Mesenchymal stem cell (in vitro differentiated cells and primary cell): Measurements from ENCODE around the gene LRRC37B.
"Not testable (repeated sequence)": the region's sequence is repeated elsewhere in the genome, so short reads cannot be mapped to it uniquely, and the experiment has no call there.

Experiments used
- DNase-seq: peaks from one replicate; pipeline ENCODE4 v3.0.0-alpha.2; 2013
- H2AFZ ChIP-seq: one replicate; pipeline ENCODE4 v1.6.1; 2013; ENCODE audit warnings: low read depth, mild to moderate bottlenecking, control low read depth, inconsistent platforms, low read length, moderate library complexity
- H2AK5ac ChIP-seq: 2 replicates; pipeline ENCODE4 v1.6.1; 2013; ENCODE audit warnings: low read length, moderate library complexity, mild to moderate bottlenecking, inconsistent platforms; ENCODE audit not compliant: severe bottlenecking
- H2BK120ac ChIP-seq: one replicate; pipeline ENCODE4 v1.6.1; 2013; ENCODE audit warnings: low read depth, mild to moderate bottlenecking, inconsistent platforms, low read length, moderate library complexity
- H2BK12ac ChIP-seq, 2 experiments: one replicate each; pipeline ENCODE4 v1.6.1; 2013; ENCODE audit warnings: inconsistent platforms in 2 of 2, low read length in 2 of 2, mild to moderate bottlenecking in 2 of 2, moderate library complexity in 2 of 2, control low read depth in 1 of 2
- H2BK15ac ChIP-seq: one replicate; pipeline ENCODE4 v1.6.1; 2013; ENCODE audit warnings: mild to moderate bottlenecking, low read depth, inconsistent platforms; ENCODE audit not compliant: poor library complexity, severe bottlenecking
- H2BK5ac ChIP-seq: 2 replicates; pipeline ENCODE4 v1.6.1; 2013; ENCODE audit warnings: low read depth, mild to moderate bottlenecking, low read length, control low read depth, inconsistent platforms; ENCODE audit not compliant: poor library complexity, severe bottlenecking
- H3K14ac ChIP-seq, 2 experiments: one replicate each; pipeline ENCODE4 v1.6.1; 2013; ENCODE audit warnings: inconsistent platforms in 2 of 2, low read length in 2 of 2, control low read depth in 1 of 2, mild to moderate bottlenecking in 1 of 2, moderate library complexity in 1 of 2
- H3K18ac ChIP-seq, 2 experiments: one replicate each; pipeline ENCODE4 v1.6.1; 2013; ENCODE audit warnings: inconsistent platforms in 2 of 2, low read length in 2 of 2, control low read depth in 1 of 2, low read depth in 1 of 2, mild to moderate bottlenecking in 1 of 2
- H3K23ac ChIP-seq, 2 experiments: one replicate each; pipeline ENCODE4 v1.6.1; 2013; ENCODE audit warnings: inconsistent platforms in 2 of 2, low read length in 2 of 2, mild to moderate bottlenecking in 2 of 2, moderate library complexity in 2 of 2, control low read depth in 1 of 2
- H3K27ac ChIP-seq: 2 replicates; pipeline ENCODE4 v1.5.1; 2013; ENCODE audit warnings: mild to moderate bottlenecking, moderate library complexity, low read length, control low read depth, inconsistent platforms; ENCODE audit not compliant: poor library complexity, severe bottlenecking
- H3K27me3 ChIP-seq, 2 experiments: 2 replicates each; pipeline versions ENCODE4 v1.6.1 to v1.7.0; 2013; ENCODE audit warnings: low read length in 2 of 2, mild to moderate bottlenecking in 2 of 2, moderate library complexity in 2 of 2, control low read depth in 1 of 2, inconsistent platforms in 1 of 2; ENCODE audit not compliant: control insufficient read depth in 1 of 2, insufficient read depth in 1 of 2
- H3K36me3 ChIP-seq, 2 experiments: 2 replicates each; pipeline versions ENCODE4 v1.6.1 to v1.7.0; 2013; ENCODE audit warnings: low read length in 2 of 2, control low read depth in 1 of 2, inconsistent platforms in 1 of 2, low read depth in 1 of 2, mild to moderate bottlenecking in 1 of 2; ENCODE audit not compliant: insufficient read depth in 2 of 2, control insufficient read depth in 1 of 2
- H3K4ac ChIP-seq, 2 experiments: one replicate each; pipeline ENCODE4 v1.6.1; 2013; ENCODE audit warnings: inconsistent platforms in 2 of 2, low read length in 2 of 2, mild to moderate bottlenecking in 2 of 2, moderate library complexity in 2 of 2, control low read depth in 1 of 2, low read depth in 1 of 2
- H3K4me1 ChIP-seq: 2 replicates; pipeline ENCODE4 v1.6.1; 2013; ENCODE audit warnings: low read depth, low read length, control low read depth; ENCODE audit not compliant: control insufficient read depth, insufficient read depth
- H3K4me2 ChIP-seq: 2 replicates; pipeline ENCODE4 v1.6.1; 2013; ENCODE audit warnings: low read length, mild to moderate bottlenecking, inconsistent platforms; ENCODE audit not compliant: poor library complexity, severe bottlenecking
- H3K4me3 ChIP-seq, 2 experiments: 2 replicates each; pipeline versions ENCODE4 v1.5.1 to v1.7.0; 2013; ENCODE audit warnings: low read length in 2 of 2, mild to moderate bottlenecking in 2 of 2, control low read depth in 1 of 2, low read depth in 1 of 2; ENCODE audit not compliant: insufficient read depth in 1 of 2
- H3K79me1 ChIP-seq: replicated peaks from 2 replicates; pipeline ENCODE4 v1.6.1; 2013; ENCODE audit warnings: mild to moderate bottlenecking, control low read depth, low read length, inconsistent platforms; ENCODE audit not compliant: poor library complexity, severe bottlenecking
- H3K9ac ChIP-seq: 2 replicates; pipeline ENCODE4 v1.7.0; 2013; ENCODE audit warnings: mild to moderate bottlenecking, low read length, moderate library complexity
- H3K9me3 ChIP-seq: 2 replicates; pipeline ENCODE4 v1.7.0; 2013; ENCODE audit warnings: mild to moderate bottlenecking, low read length; ENCODE audit not compliant: control insufficient read depth
- H4K8ac ChIP-seq: one replicate; pipeline ENCODE4 v1.6.1; 2013; ENCODE audit warnings: inconsistent platforms, mild to moderate bottlenecking, low read length, moderate library complexity
- H4K91ac ChIP-seq: one replicate; pipeline ENCODE4 v1.6.1; 2013; ENCODE audit warnings: mild to moderate bottlenecking, low read length, inconsistent platforms
- WGBS: methylation state at CpG from one replicate; pipeline ENCODE4 v1.1.7; 2013; ENCODE audit warnings: mixed read lengths; 5-methylcytosine and 5-hydroxymethylcytosine counted together

Gene LRRC37B

DNA sequence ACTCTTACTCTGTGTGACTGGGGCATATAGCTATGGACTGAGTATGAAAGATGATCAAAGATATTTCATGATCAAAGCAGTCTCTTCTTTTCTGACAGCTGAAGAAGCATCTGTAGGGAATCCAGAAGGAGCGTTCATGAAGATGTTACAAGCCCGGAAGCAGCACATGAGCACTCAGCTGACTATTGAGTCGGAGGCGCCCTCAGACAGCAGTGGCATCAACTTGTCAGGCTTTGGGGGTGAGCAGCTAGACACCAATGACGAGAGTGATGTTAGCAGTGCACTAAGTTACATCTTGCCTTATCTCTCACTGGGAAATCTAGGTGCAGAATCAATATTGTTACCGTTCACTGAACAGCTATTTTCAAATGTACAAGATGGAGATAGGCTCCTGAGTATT, 40.5 kb downstream of the LRRC37B start:
- not testable (repeated sequence) for H2BK12ac ChIP-seq, H3K9ac ChIP-seq, H3K27me3 ChIP-seq, H3K18ac ChIP-seq, DNase-seq, H2BK15ac ChIP-seq, H3K14ac ChIP-seq, H2BK120ac ChIP-seq, H2AK5ac ChIP-seq, H3K4me2 ChIP-seq, H3K79me1 ChIP-seq, H2AFZ ChIP-seq, H2BK5ac ChIP-seq, H4K91ac ChIP-seq, H3K9me3 ChIP-seq, H4K8ac ChIP-seq, H3K23ac ChIP-seq, H3K4me1 ChIP-seq, H3K4ac ChIP-seq, H3K27ac ChIP-seq, H3K4me3 ChIP-seq
- 100% methylated on average over 4 of the region's 6 CpGs for WGBS
- peaks cover 0 to 13% of the 10 kb centered on the region in 2 experiments for H3K36me3 ChIP-seq

DNA sequence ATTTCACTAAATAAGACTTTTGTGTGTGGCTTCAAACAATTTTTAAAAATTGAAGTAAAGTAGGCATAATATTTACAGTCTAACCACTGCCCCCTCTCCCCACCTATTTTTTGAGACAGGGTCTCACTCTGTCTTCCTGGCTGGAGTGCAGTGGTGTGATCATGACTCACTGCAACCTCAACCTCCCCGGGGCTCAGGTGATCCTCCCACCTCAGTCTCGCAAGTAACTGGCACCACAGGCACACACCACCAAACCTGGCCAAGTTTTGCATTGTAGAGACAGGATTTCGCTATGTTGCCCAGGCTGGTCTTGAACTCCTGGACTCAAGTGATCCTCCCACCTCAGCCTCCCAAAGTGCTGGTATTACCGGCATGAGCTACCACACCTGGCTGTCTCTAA, 47.8 kb downstream of the LRRC37B start:
- DNase-seq, H2BK5ac ChIP-seq, H3K79me1 ChIP-seq, H2AK5ac ChIP-seq, H3K27me3 ChIP-seq, H2BK12ac ChIP-seq, H3K4me2 ChIP-seq, H3K4me1 ChIP-seq, H2BK15ac ChIP-seq, H2BK120ac ChIP-seq, H3K4me3 ChIP-seq, H3K23ac ChIP-seq, H3K9me3 ChIP-seq, H3K27ac ChIP-seq, H4K91ac ChIP-seq, H3K4ac ChIP-seq, H3K18ac ChIP-seq, H2AFZ ChIP-seq, H3K9ac ChIP-seq, H3K36me3 ChIP-seq, H3K14ac ChIP-seq, H4K8ac ChIP-seq: not testable (repeated sequence)
- no CpG with 5 or more reads among the region's 4 CpGs for WGBS

DNA sequence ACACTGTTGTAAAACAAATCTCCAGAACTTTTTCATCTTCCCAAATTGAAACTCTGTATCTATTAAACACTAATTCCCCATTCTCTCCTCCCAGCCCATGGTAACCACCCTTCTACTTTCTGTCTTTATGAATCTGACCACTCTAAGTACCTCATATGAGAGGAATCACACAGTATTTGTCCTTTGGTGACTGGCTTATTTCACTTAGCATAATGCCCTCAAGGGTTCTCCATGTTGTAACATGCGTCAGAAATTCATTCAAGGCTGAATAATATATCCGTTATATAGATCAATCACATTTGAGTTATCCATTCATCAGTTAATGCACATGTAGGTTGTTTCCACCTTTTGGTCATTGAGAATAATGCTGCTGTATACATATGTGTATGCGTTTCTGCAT, 48.2 kb downstream of the LRRC37B start:
- not testable (repeated sequence) for H3K27me3 ChIP-seq, H2BK120ac ChIP-seq, H2BK5ac ChIP-seq, H3K4ac ChIP-seq, H3K27ac ChIP-seq, H2BK15ac ChIP-seq, H3K36me3 ChIP-seq, DNase-seq, H3K79me1 ChIP-seq, H3K14ac ChIP-seq, H2BK12ac ChIP-seq, H3K4me3 ChIP-seq, H3K23ac ChIP-seq, H3K18ac ChIP-seq, H2AK5ac ChIP-seq, H4K91ac ChIP-seq, H3K9ac ChIP-seq, H4K8ac ChIP-seq, H3K4me1 ChIP-seq, H2AFZ ChIP-seq, H3K9me3 ChIP-seq, H3K4me2 ChIP-seq
- WGBS: 90% methylated on average over 1 of the region's 3 CpGs

DNA sequence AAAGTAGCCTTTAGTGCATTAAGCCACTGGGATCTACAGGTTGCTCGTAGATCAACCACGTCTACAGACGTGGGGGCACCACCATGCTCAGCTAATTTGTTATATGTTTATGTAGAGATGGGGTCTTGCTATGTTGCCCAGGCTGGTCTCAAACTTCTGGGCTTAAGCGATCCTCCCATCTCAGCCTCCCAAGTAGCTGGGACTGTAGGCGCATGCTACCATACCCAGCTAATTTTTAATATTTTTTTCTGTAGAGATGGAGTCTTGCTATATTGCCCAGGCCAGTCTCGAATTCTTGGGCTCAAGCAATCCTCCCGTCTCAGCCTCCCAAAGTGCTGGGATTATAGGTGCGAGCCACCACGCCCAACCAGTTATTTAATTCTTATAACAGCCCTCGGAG, 49.3 kb downstream of the LRRC37B start:
- H2BK12ac ChIP-seq, H3K4me3 ChIP-seq, H2BK120ac ChIP-seq, H3K9ac ChIP-seq, H3K4me1 ChIP-seq, H2AK5ac ChIP-seq, H3K4ac ChIP-seq, H3K18ac ChIP-seq, DNase-seq, H3K27me3 ChIP-seq, H2BK5ac ChIP-seq, H3K23ac ChIP-seq, H3K14ac ChIP-seq, H2BK15ac ChIP-seq, H4K91ac ChIP-seq, H3K79me1 ChIP-seq, H3K36me3 ChIP-seq, H3K9me3 ChIP-seq, H3K4me2 ChIP-seq, H2AFZ ChIP-seq, H4K8ac ChIP-seq, H3K27ac ChIP-seq: not testable (repeated sequence)
- 96% methylated on average over 5 of the region's 10 CpGs for WGBS
